Right kidney (tissue), 1 donor: ENCODE measurements around the gene CXCR5.

Source experiments
- DNase-seq: peaks from one replicate; pipeline ENCODE4 v3.0.0-alpha.2; 2016

CXCR5 gene

GRCh38 chr11:118927554-118928100, 43.9 kb downstream of the CXCR5 start:
- no peak for DNase-seq

- peak; percentile 96 for DNase-seq
Observed at GRCh38 chr11:118928101-118928869, 44.6 kb downstream of the CXCR5 start.

GRCh38 chr11:118928870-118929500, 45.3 kb downstream of the CXCR5 start:
- no peak for DNase-seq

GRCh38 chr11:118929501-118930093, 45.9 kb downstream of the CXCR5 start:
- peak; percentile 69 for DNase-seq

GRCh38 chr11:118930094-118930712, 46.5 kb downstream of the CXCR5 start:
- DNase-seq = peak; percentile 81

- no peak for DNase-seq
Observed at GRCh38 chr11:118931571-118931970, 47.9 kb downstream of the CXCR5 start.

- no peak for DNase-seq
Observed at GRCh38 chr11:118933486-118933885, 49.8 kb downstream of the CXCR5 start.

GRCh38 chr11:118935376-118935775, 51.7 kb downstream of the CXCR5 start:
- DNase-seq = no peak

GRCh38 chr11:118938491-118939403, 55.1 kb downstream of the CXCR5 start:
- no peak for DNase-seq

GRCh38 chr11:118939404-118939915, 55.8 kb downstream of the CXCR5 start:
- DNase-seq = no peak

- DNase-seq = no peak
Observed at GRCh38 chr11:118939953-118940598, 56.4 kb downstream of the CXCR5 start.

GRCh38 chr11:118947091-118947490, 63.4 kb downstream of the CXCR5 start:
- DNase-seq = no peak
